GM20000 (cell line): Measurements from ENCODE around the gene ZNF532.

Source experiments
- DNase-seq: peaks from one replicate; pipeline ENCODE4 v3.0.0; 2012; ENCODE audit warnings: low spot score
- TF ChIP-seq, protein P1 (sequence below): IDR thresholded peaks from 2 replicates; pipeline ENCODE4 v1.5.1; 2012; ENCODE audit warnings: mild to moderate bottlenecking, control low read depth; ENCODE audit errors: extremely low read depth, missing control alignments

Gene ZNF532

DNA sequence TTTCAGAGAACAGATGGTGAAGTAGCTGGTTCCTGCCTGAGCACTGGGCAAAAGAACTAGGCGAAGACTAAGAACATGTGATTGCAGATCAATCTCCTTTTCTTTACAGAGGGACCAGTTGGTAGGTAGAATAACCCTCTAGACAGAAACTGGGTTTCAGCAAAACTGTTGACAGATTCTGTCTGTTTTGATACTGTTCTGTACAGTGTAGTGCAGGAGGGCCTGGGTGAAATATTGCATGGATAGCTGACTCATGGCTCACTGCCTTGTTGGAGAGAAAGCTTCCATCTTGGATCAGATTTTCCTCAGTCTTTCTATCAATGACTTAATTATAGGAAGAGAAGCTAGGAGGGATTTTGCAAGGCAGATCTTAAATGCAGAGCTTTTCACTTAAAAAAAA, 95.8 kb downstream of the ZNF532 start:
- DNase-seq: no peak
- TF ChIP-seq, protein P1, sequence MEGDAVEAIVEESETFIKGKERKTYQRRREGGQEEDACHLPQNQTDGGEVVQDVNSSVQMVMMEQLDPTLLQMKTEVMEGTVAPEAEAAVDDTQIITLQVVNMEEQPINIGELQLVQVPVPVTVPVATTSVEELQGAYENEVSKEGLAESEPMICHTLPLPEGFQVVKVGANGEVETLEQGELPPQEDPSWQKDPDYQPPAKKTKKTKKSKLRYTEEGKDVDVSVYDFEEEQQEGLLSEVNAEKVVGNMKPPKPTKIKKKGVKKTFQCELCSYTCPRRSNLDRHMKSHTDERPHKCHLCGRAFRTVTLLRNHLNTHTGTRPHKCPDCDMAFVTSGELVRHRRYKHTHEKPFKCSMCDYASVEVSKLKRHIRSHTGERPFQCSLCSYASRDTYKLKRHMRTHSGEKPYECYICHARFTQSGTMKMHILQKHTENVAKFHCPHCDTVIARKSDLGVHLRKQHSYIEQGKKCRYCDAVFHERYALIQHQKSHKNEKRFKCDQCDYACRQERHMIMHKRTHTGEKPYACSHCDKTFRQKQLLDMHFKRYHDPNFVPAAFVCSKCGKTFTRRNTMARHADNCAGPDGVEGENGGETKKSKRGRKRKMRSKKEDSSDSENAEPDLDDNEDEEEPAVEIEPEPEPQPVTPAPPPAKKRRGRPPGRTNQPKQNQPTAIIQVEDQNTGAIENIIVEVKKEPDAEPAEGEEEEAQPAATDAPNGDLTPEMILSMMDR: no peak

DNA sequence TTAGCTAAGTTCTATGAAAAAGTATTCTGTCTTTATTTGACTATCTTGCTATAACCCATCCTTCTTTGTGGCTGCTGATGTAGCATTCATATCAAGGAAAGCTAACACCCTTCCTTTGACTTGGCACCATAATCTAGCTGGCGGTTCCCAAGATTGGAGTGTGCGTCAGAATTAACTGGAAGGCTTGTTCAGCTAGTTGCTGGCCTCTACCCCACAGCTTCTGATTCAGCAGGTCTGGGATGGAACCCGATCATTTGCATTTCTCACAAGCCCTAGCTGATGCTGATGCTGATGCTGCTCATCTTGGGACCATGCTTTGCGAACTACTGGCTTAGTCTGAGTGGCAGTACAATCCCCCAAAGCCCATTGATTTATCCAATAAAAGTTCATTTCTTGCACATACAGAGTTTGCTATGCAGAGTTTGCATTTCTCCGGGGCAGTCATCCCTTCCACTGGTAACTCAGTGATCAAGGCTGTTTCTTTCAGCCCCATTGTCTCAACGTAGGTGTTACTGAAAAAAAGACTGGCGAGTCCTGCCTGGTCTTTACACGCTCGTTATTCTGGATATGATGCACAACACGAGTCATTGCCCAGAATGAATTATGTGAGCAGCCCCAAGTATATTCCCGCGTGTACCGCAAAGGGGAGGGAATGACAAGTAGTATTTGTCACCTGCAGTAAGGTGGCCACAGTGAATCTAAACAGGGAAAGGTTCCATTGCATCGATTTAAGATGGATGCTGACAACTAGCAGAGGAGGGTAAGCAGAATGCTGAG, 96.5 kb downstream of the ZNF532 start:
- TF ChIP-seq, protein P1: no peak
- DNase-seq: no peak

DNA sequence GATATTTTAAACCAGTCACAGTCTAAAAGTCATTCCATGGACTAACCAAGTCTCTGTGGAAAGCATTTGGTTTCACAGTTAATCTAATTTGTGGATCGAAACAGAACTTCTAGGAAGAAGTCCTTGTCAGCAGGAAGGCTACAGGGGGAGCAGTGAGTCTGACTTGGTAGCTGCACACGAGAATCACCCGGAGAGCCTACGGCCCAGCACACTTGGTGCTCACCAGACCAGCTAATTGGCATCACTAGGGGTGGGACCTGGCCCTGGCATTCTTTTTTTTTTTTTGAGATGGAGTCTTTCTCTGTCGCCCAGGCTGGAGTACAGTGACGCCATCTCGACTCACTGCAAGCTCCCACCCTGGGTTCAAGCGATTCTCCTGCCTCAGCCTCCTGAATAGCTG, 97.7 kb downstream of the ZNF532 start:
- TF ChIP-seq, protein P1: no peak
- DNase-seq: no peak

DNA sequence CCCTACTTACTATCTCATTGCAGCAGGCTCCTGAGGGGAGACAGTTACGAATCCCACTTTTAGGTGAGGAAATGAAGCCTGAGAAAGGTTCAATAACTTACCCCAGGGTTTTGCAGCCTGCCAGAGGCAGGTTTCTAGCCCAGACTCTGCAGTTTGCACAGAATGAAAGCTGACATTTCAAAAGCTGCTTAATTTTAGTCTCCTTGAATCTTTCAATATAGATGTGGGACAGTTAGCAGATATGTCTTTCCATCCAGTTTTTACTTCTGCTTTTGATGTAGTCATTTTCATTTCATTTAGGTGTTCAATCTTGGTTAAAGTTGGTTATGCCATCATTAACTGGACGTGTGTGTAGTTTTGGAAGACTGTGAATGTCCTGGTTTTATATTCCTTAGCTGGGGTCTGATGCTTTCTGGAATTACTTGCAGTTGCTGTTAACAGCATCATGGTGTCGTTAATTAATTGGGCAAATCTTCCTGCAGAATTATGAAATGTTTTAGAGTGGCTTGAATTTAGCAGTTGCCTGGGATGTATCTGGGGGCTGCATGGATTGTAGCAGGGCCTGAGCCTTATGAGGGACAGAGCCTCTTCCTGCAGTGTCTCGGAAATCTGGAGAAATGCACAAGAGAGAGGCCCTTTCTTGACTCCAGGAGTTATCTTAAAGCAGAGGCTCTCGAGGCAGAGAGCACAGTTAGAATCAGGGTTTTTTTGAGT, 100.8 kb downstream of the ZNF532 start:
- no peak for DNase-seq
- TF ChIP-seq, protein P1: no peak

DNA sequence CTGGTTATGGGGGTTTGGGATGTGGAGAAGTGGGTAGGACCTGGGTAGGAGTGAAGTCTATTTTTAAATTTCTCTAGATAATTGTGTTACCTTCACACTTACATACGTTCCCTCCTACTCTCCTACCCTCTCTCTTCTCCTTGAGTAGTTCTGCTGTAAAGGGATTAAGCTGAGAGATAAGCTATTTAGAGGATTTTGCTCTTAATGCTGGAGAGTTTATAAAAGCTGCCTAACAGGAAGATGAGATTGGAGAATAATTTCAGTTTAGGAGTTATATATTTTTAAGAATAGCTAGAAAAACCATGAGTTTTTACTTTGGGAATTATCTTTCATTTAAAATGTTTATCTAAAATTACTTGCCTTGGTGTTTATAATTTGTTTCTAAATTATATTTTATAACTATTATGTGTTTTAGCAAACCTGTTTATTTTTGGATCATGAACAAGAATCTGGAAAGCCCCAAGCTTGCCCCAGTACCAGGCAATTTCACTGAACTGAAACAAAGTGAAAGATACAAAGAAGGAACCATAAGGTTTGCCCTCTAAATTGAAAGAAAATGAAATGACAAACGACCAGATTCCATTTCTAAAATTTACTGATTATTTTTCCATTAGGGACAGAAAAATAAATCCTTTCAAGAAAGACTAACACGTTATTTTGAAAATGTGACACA, 101.5 kb downstream of the ZNF532 start:
- DNase-seq: no peak
- TF ChIP-seq, protein P1: no peak

DNA sequence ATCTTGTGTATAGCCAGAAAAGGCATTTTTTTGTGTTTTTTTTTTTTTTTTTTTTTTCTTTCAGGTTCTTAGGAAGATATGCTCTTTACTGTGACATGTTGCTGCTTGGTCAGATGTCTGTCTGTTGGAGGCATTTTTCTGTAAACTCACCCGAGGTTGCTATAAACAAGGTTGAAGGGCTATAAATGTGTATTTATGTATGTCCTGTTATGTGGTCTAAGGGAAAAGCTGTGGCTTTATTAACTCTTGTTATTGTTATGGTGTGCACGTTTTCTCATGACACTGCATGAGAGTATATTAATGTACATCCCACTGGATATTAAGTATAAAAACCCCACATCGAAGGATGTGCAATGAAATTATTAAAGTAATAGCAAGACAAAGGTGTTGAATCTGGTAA, 102.0 kb downstream of the ZNF532 start:
- no peak for DNase-seq

More for the DNA sequence above, 102.0 kb downstream of the ZNF532 start:
- TF ChIP-seq, protein P1: no peak
